Caco-2 (cell line): ENCODE results near the gene KDM1A. TPM values are rescaled to one million over a fixed set of nuclear protein-coding genes. Genes with fewer than 3 reads are reported as not detected.

ENCODE experiments used
- BruUV-seq: library from RNA; stranded (reverse); fragments of 400-500 nt; replicated peaks from 2 replicates; lab custom pipeline; 2021; lab: Mats Ljungman, UMichigan
- CTCF ChIA-PET: fragments of 300-600 bp; sonication (Branson Sonifier 250); formaldehyde crosslinking; loops from one replicate; lab custom pipeline; 2022; ENCODE audit warnings: antibody characterized with exemption; lab: Charles Lee
- POLR2A ChIA-PET: fragments of 300-600 bp; sonication (Branson Sonifier 250); formaldehyde crosslinking; loops from one replicate; lab custom pipeline; 2022; ENCODE audit warnings: antibody characterized with exemption; lab: Charles Lee
- DNase-seq, 2 experiments: peaks; one replicate each; pipeline versions ENCODE4 v3.0.0 to v3.0.0-alpha.2; 2020 to 2022
- H3K27me3 ChIP-seq: replicated peaks from 2 replicates; pipeline ENCODE4 v1.6.0; 2011; ENCODE audit warnings: low read length; ENCODE audit not compliant: control insufficient read depth, insufficient read depth
- H3K36me3 ChIP-seq: 2 replicates; pipeline ENCODE4 v1.5.1; 2011; ENCODE audit warnings: low read length; ENCODE audit not compliant: control insufficient read depth, insufficient read depth
- H3K4me1 ChIP-seq: fragments of 250-450 bp; sonication (Bioruptor Pico); 2 replicates; pipeline ENCODE4 v1.5.1; 2020; ENCODE audit warnings: mild to moderate bottlenecking
- H3K4me3 ChIP-seq: 2 replicates; pipeline ENCODE4 v1.5.1; 2011; ENCODE audit warnings: low read depth, mild to moderate bottlenecking, control low read depth, low read length
- H3K9me3 ChIP-seq: fragments of 250-450 bp; sonication (Bioruptor Pico); 2 replicates; pipeline ENCODE4 v1.5.1; 2020; ENCODE audit warnings: mild to moderate bottlenecking, moderate library complexity
- H3K27ac Mint-ChIP-seq: one replicate; pipeline ENCODE4 v1.8.0; 2022; ENCODE audit warnings: mixed read lengths; ENCODE audit not compliant: unreplicated experiment
- H3K27me3 Mint-ChIP-seq: one replicate; pipeline ENCODE4 v1.8.0; 2022; ENCODE audit warnings: mixed read lengths; ENCODE audit not compliant: insufficient read depth, unreplicated experiment
- H3K36me3 Mint-ChIP-seq: one replicate; pipeline ENCODE4 v1.8.0; 2022; ENCODE audit warnings: mild to moderate bottlenecking, mixed read lengths; ENCODE audit not compliant: insufficient read depth, unreplicated experiment
- H3K4me1 Mint-ChIP-seq: one replicate; pipeline ENCODE4 v1.8.0; 2022; ENCODE audit warnings: low read depth, mixed read lengths; ENCODE audit not compliant: unreplicated experiment
- H3K4me3 Mint-ChIP-seq: one replicate; pipeline ENCODE4 v1.8.0; 2022; ENCODE audit warnings: mild to moderate bottlenecking, moderate library complexity, mixed read lengths; ENCODE audit not compliant: unreplicated experiment
- H3K9me3 Mint-ChIP-seq: one replicate; pipeline ENCODE4 v1.8.0; 2022; ENCODE audit warnings: mixed read lengths; ENCODE audit not compliant: unreplicated experiment
- intact Hi-C: fragments of 100-400 bp; cut with micrococcal nuclease; formaldehyde crosslinking; loops from one replicate; pipeline ENCODE4 v1.10.0; 2022; ENCODE audit not compliant: unreplicated experiment
- total RNA-seq: library from RNA; stranded (reverse); gene quantifications from 2 replicates; pipeline ENCODE4 v1.2.3, GENCODE V29; 2022
- TF ChIP-seq, protein P1 (sequence below), 2 experiments: fragments of 200-600 bp in 1 of 2; IDR thresholded peaks; 1 replicate in 1 of 2; 2 replicates in 1 of 2; pipeline versions ENCODE4 v1.5.1 to v1.8.0; 2011 to 2022; ENCODE audit warnings: antibody characterized with exemption in 1 of 2, control low read depth in 1 of 2, inconsistent platforms in 1 of 2, low read depth in 1 of 2, low read length in 1 of 2, mild to moderate bottlenecking in 1 of 2, moderate library complexity in 1 of 2; ENCODE audit not compliant: insufficient read depth in 1 of 2, severe bottlenecking in 1 of 2, unreplicated experiment in 1 of 2

Gene KDM1A
- total RNA-seq, 1 experiment from 2014 or later: 83.0 TPM

- H3K27ac Mint-ChIP-seq: no peak overlapping the region
- H3K36me3 Mint-ChIP-seq: no peaks in the 10 kb centered on the region
- no peak overlapping the region for H3K4me3 Mint-ChIP-seq
- DNase-seq: no peak
- POLR2A ChIA-PET: no interaction called here
- H3K27me3 Mint-ChIP-seq: no peaks in the 10 kb centered on the region
- Histone ChIP-seq H3K4me3 (no peak overlapping the region), H3K27me3 (no peaks in the 10 kb centered on the region), H3K4me1 (peaks cover 15% of the 10 kb centered on the region), H3K36me3 (no peaks in the 10 kb centered on the region), H3K9me3 (no peaks in the 10 kb centered on the region)
- no peaks in the 10 kb centered on the region for H3K9me3 Mint-ChIP-seq
- TF ChIP-seq, protein P1, sequence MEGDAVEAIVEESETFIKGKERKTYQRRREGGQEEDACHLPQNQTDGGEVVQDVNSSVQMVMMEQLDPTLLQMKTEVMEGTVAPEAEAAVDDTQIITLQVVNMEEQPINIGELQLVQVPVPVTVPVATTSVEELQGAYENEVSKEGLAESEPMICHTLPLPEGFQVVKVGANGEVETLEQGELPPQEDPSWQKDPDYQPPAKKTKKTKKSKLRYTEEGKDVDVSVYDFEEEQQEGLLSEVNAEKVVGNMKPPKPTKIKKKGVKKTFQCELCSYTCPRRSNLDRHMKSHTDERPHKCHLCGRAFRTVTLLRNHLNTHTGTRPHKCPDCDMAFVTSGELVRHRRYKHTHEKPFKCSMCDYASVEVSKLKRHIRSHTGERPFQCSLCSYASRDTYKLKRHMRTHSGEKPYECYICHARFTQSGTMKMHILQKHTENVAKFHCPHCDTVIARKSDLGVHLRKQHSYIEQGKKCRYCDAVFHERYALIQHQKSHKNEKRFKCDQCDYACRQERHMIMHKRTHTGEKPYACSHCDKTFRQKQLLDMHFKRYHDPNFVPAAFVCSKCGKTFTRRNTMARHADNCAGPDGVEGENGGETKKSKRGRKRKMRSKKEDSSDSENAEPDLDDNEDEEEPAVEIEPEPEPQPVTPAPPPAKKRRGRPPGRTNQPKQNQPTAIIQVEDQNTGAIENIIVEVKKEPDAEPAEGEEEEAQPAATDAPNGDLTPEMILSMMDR (IDR thresholded peaks at IDR 0.05; ENCODE audit: insufficient read depth in 1 of 2, low read depth in 1 of 2, low read length in 1 of 2, severe bottlenecking in 1 of 2, unreplicated experiment in 1 of 2): no peak
- intact Hi-C loops: loop anchor here (5.0 kb wide), 1 partner anchor 44 kb away; the partner anchor contains the start of gene LUZP1
- no TSS peak for BruUV-seq
- H3K4me1 Mint-ChIP-seq: no peaks in the 10 kb centered on the region
- CTCF ChIA-PET: interaction anchor here (0.7 kb wide), 1 partner anchor 746 kb away, joined by 6 read pairs; no protein-coding TSS in a partner anchor
Observed at GRCh38 chr1:23123528-23123927, 104.3 kb downstream of the KDM1A start.

DNA sequence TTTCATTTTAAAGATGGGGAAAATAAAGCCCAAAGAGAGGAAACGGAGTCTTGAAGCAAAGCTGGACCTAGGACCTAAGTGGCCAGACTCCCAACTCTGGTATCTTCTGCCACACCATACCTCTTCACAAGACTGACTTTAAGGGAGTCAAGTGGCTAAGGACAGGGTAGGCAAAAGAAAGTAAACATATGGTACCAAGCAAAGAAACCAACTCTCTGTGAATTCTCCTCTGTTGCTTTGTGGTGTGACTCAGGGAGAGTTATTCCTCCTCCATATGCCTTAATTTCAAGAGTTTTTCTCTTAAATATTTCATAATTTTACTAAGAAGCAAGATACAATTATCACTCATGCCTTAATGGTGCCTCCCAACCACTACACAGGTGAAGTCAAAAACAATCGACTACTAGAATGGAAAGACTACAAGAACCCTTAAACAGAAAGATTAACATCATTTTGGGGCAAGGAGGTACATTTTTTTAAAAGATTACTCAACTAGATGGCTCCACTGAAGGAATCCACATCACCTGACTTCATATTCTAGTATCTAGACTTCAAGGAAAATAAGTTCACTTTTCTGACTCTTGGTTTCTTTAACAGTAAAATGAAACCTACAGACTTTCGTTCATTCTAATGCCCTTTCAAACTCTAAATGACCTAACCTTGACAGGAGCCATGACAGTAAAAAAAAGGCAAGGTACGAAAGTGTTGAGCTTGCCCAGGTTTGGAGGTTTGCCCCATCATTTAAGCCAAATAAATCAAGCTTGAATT, 105.2 kb downstream of the KDM1A start:
- BruUV-seq: no TSS peak
- Histone ChIP-seq H3K27me3 (no peaks in the 10 kb centered on the region), H3K4me3 (no peak overlapping the region), H3K9me3 (no peaks in the 10 kb centered on the region), H3K4me1 (peaks cover 15% of the 10 kb centered on the region), H3K36me3 (no peaks in the 10 kb centered on the region)
- H3K4me1 Mint-ChIP-seq: no peaks in the 10 kb centered on the region
- no peaks in the 10 kb centered on the region for H3K9me3 Mint-ChIP-seq
- no peak overlapping the region for H3K4me3 Mint-ChIP-seq
- H3K27me3 Mint-ChIP-seq: no peaks in the 10 kb centered on the region
- POLR2A ChIA-PET: no interaction called here
- CTCF ChIA-PET: no interaction called here
- DNase-seq: no peak
- intact Hi-C loops: loop anchor here (5.0 kb wide), 1 partner anchor 43 kb away; the partner anchor contains the start of gene LUZP1
- TF ChIP-seq, protein P1 (IDR thresholded peaks at IDR 0.05; ENCODE audit: insufficient read depth in 1 of 2, low read depth in 1 of 2, low read length in 1 of 2, severe bottlenecking in 1 of 2, unreplicated experiment in 1 of 2): no peak
- no peaks in the 10 kb centered on the region for H3K36me3 Mint-ChIP-seq
- no peak overlapping the region for H3K27ac Mint-ChIP-seq

DNA sequence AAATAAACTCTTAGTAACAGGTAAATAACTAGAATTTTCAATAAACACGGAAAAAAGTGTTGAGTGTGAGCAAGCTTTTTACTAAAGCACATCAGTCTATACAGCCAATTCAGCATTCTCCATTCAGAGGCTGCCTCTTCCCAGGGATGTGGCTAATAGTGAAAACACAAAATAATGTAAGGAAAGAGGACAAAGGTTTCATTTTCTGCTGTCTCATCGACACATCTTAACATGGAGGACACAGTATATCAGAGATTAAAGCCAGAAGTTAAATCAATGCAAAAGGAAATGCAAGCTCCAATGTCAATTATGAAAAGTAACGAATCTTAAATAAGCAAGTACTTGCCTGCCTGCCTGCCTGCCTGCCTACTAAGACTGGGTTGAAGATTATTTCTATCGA, 106.2 kb downstream of the KDM1A start:
- Histone ChIP-seq H3K9me3 (no peaks in the 10 kb centered on the region), H3K4me1 (peaks cover 15% of the 10 kb centered on the region), H3K27me3 (no peaks in the 10 kb centered on the region), H3K4me3 (no peak overlapping the region), H3K36me3 (no peaks in the 10 kb centered on the region)
- no peak for DNase-seq
- CTCF ChIA-PET: no interaction called here
- no TSS peak for BruUV-seq
- intact Hi-C loops: no loop called here
- POLR2A ChIA-PET: no interaction called here
- Mint-ChIP-seq H3K9me3 (no peaks in the 10 kb centered on the region), H3K27ac (no peak overlapping the region), H3K27me3 (no peaks in the 10 kb centered on the region), H3K36me3 (no peaks in the 10 kb centered on the region), H3K4me3 (no peak overlapping the region), H3K4me1 (no peaks in the 10 kb centered on the region)
- TF ChIP-seq, protein P1 (IDR thresholded peaks at IDR 0.05; ENCODE audit: insufficient read depth in 1 of 2, low read depth in 1 of 2, low read length in 1 of 2, severe bottlenecking in 1 of 2, unreplicated experiment in 1 of 2): no peak
